G401 (cell line): ENCODE results near the gene SGCD. TPM values are rescaled to one million over a fixed set of nuclear protein-coding genes. Genes with fewer than 3 reads are reported as not detected.
A peak's percentile ranks its signal among the peaks of the same experiment; 100 is the strongest.

ENCODE experiments used
- DNase-seq: peaks from one replicate; pipeline ENCODE4 v3.0.0-alpha.2; 2015; ENCODE audit warnings: low spot score
- in situ Hi-C: cut with HindIII; loops from 2 replicates; pipeline ENCODE4 v1.10.0; 2016; ENCODE audit warnings: low sequenced_read_pairs, mixed read lengths
- total RNA-seq: library from RNA; depleted of rRNA; stranded (reverse); fragments of >200 nt; shearing (Covaris generic); gene quantifications from 2 replicates; pipeline ENCODE4 v1.2.3, GENCODE V29; 2014; rRNA removed

Gene SGCD
- total RNA-seq, result not detected in 2 replicates

DNA sequence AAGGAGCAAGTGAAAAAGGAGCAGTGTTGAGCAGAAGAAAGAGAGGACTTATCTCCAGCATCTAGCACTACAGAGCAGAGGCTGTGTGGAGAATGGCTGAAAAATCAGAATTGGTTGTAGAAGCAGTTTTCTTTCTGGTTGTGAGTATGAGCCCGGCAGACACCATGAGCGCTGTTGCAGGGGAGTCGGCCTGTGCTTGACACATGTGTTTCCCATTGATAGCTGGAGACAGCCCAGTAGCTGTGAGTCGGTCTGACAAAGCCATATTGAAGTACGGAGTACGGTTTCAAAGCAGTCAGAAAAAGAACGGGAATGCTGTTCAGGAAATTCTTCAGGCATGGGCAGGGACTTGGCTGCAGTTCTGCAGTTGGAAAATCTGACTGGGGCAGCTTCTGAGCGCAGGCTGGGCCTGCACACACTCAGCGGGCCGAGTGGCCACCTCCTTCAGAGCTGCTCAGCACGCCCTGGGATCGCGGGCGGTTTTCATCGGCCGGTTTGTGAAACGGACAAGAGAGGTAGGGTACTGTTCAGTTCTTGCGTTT lies at the start of gene SGCD:
TSS of gene SGCD (plus strand) at position 447 of the 542 bp plus-strand sequence.
- peak; percentile 20 for DNase-seq
- in situ Hi-C loops, result no loop called here

DNA sequence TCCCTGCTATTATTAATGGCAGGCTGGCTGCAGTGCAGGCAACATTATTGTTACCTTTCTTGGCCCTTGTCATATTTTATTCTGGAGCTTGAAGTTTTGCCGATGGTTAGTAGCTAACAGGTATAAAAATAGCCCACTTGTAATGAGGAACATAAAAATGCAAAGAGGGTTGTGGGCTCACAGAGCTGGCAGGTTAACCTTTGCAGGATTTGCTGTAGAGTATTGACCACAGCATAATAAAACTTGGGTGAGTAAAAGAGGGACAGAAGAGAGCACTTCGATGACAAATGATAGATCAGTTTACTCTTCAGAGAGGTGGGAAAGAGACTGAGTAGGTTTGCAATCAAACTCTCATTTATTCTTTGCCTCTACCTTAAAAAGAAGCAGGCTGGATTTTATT lies 49.7 kb upstream of the SGCD start:
- DNase-seq, result no peak
- in situ Hi-C loops, result no loop called here

DNA sequence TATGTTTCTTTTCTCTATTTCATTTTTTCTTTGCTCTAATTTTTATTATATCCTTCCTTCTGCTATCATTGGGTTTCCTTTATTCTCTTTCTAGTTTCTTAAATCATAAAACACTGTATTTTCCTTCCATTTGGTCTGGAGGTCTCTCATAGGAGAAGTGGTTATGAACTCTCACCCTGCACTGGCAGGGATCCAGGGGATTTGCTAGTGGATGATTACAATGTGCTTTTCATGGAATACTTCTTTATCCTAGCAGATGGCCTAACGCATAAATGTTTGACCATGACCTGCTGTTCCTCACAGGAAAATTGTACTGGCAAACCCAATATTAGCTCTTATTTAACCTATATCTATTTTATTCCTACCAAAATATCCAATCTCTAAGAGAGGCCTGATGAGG lies 31.5 kb upstream of the SGCD start:
- DNase-seq, result no peak
- in situ Hi-C loops, result no loop called here

DNA sequence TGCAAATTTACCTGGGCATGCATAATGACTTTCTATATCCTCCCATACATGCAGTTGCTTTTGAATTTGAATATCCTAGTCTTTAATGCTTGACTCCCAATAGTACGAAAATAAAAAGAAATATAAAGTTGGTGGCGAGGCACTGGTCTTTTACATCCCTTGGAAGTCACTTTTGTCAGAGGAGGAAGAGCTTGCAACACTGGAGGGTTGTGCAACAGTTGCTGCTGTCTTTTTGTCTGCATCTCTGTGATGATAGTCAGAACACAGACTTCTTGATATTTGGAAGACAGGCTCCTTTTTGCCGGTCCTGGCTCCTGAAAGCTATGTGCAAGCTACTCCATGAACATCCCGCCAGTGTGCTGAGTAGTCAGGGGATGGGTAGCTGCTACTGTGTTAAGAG lies 16.8 kb upstream of the SGCD start:
- in situ Hi-C loops, result no loop called here
- no peak for DNase-seq

DNA sequence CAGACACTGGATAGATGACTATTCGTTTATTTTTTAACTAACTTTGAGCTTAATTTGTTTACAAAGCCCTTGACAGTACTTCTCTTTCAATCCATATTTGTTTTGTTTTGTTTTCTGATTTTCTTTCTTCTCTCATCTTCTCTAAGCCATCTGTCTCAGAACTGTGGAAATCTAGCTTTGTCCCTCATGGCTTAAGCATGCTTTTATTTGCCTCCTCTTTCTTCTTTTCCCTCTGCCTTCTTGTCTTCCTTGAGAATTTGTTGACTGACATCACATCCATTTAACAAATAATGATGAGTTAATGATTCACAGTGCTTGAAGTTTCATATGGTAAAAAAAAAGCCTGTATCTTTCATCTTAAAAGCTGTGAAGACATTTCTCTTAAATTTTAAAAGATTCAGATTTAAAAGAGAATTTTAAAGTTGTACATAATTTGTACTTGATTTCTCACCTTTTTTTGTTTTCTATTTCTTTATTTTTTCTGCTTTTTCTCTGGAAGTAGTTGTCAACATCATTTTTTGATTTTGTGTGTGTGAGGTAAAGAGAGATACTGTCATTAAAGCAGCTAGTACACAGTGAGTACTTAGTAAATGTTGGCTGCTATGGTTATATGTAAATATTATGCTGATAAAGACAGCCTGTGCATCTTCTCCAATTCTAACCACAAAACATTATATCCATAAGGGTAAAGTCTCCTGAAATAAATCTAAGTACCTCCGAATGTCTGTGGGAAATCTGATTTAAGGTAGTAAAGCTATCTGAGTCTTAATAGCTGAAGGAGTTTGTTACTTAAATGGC lies 13.9 kb upstream of the SGCD start:
- in situ Hi-C loops, result no loop called here
- DNase-seq, result no peak

DNA sequence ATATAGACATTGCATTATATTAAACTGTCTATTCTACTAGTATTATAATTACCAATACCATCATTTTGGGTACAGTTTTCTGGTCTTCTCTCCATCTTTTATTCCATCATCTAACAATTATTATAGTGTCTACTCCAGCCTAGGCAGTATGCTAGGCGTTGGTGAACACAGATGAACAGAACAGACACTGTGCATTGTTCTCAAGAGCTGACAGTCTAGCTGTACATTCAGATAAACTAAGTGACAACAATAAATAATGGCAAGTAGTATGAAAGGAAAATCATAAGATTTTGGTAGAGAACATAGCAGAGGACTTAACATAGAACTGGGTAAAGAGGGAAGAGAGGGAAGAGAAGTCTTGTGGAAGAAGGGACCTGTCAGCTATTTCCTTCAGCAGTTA lies 12.5 kb upstream of the SGCD start:
- in situ Hi-C loops, result no loop called here
- DNase-seq, result no peak

DNA sequence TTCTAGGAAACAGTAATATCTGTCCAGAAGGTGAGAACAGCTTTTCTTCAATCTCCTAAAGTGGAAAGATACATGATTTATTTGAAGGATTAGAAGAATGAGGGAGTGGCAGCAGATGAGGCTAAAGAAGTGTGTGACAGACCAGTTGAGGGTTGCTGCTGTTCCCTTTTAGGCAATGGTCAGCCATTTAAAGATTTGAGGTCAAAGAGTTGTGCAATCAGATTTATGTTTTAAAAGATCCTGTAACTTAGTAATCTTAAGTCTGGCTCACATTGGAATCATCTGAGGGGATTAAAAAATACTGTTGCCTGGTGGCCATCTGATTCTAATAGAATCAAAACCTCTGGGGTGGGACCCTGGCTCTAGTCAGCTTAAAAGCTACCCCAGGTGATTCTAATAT lies 4.3 kb upstream of the SGCD start:
- no peak for DNase-seq
- in situ Hi-C loops, result no loop called here

DNA sequence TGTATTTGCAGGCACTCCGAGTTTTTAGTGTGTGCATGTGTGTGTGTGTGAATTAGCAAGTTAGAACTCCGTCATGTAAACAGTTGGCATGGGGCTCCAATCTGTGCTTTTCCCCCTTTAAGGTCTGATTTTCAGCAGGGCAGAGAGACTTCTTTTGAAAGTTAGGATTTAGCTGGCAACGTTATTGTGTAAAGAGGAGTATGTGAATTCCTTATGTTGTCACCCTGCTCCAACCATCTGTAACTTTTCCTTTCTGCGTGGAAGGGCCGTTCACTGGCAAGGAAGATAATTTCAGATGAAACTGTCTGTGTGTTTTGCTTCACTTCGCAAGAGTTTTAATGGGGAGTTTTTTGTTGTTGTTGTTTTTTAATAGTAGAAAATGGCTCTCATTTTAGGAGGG lies 332 bp downstream of the SGCD start:
- in situ Hi-C loops, result no loop called here
- no peak for DNase-seq

DNA sequence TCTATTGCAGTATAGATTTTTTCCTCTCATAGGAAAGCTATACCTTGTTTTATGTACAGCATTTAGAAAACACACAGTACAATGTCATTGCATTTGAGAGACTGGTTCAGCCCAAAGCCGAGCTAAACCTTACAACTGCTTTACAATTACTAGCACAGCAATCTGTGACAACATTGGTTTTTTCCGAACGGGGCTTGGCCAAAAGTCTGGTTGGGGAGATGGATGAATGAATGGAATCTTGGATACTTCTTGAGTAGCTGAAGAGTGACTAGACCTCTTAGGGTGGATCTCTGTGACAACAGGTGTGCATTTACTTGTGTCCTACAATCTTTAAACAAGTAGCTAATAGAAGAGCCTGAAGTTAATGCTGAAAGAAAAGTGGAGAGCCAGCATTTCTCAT lies 1.2 kb downstream of the SGCD start:
- in situ Hi-C loops, result no loop called here
- DNase-seq, result no peak

DNA sequence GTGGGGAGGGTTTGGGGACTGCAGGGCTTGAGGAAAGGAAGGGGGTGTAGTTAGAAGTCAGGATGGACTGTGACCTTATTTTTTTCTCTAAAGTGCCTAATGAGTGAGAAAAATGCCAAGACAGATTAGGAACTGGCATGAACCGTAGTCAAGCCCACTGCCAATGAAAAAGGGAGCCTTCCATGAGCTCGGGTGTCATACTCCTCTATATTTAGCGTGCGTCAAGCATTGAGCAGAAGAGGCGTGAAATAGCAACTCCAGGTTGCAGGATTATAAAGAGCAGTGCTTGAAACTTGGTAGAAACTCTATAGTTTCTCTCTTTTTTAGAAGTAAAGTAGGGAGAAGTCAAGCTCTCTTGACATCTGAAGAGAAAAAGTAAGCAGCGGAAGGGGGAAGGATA lies 1.8 kb downstream of the SGCD start:
- no peak for DNase-seq
- in situ Hi-C loops, result no loop called here

DNA sequence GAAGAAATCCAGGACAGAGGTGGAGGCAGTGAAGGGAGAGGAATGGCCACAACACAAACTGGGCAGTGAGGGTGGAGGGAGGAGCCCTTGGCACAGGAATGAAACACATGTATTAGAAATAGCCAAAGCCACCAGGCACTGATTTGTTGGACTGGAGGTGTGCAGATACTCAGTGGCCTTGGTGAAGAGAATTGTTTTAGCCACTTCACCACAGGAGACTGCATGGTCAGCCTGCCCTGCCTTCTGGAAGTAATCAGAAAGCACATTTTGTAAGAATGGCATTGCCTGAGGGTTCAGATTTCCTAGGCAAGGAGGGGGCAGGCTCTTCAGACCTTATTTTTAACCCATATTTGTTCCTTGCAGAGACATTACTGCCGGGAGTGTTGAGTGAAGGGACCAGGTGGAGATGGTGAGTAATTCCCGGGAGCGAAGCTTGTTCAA lies 2.2 kb downstream of the SGCD start:
- no peak for DNase-seq
- in situ Hi-C loops, result no loop called here

DNA sequence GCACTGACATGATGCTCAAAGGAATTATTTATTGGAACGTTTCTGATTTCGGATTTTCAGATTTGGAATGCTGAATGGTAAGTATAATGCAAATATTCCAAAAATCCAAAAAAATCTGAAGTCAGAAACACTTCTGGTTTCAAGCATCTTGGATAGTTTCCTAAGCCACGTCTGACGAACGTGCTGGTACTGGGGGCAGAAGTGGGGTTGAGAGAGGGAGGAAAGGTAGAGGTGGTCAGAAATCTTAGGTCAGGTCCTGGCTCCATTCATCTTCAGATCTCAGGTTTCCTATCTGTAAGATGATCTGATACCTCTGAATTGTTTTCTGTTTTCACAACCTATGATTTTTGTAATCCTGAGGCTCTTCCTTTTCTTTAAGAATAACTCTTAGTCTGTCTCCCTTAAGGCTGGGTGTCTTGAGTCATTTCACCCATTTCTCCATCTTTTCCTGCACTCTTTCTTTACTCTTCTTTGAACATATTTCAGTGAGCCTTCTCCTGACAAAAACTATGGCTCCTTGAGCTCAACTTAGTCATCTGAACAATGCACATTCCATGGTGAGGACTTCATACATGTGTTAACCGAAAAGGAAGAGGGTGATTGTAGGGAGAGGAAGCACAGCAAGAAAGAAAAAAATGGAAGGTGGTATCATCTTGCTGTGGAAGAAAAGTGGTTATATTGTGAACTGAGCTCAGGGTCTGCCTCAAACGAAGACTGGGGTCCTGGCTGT lies 3.3 kb downstream of the SGCD start:
- in situ Hi-C loops, result no loop called here
- no peak for DNase-seq

DNA sequence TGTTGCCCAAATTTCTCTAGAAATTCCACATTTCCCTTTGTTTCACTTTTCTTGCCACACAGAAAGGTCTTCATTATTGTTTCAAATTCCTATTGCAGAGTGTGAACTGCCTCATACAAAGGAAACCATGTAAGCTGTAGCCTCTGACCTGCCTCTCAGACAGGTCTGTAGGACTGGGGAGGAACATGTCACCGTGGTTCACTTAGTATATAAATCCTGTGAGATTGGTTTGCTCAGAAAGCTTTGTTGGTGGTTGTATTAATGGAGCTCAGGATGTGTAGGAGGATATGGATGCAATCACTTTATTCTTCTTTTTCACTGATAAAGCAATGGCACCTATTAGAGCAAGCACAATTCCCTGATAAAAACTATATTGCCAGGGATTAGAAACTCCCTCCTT lies 4.2 kb downstream of the SGCD start:
- in situ Hi-C loops, result no loop called here
- DNase-seq, result no peak

DNA sequence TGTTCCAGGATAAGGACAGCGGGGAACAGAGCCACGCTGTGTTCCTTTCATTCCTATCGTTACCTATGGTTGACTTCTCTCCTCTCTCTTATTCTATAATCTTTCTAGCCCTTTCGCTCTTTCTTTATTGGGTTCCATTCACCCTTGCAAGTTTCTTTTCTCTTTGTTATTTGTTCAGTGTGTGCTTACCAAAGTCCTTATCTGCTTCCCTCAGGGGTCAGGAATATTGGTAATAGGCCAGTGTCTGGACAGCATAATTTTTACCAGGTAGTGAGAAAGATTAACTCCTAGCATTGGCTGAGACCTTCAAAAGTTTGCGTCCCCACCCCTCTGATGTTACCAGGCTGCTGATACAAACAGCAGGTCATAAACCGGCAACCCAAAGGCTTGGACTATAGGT lies 4.9 kb downstream of the SGCD start:
- in situ Hi-C loops, result no loop called here
- no peak for DNase-seq

DNA sequence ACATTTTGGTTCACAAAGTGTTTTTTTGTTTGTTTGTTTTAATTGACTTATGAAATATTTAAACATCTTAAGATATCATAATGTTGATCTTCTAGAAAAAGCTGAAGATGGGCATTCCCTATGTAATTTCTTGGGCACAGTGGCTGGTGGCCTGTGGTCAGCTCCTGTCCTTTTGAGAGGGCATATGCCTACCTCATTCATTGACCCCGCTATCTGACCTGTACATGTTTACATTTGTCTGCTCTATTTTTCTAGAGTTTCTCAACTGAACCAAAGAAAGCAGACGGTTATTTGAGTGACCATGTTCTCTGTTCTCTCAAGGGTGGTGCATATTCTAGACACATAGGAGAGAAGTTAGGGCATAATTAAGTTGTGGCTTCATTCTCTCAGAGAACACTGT lies 5.3 kb downstream of the SGCD start:
- no peak for DNase-seq
- in situ Hi-C loops, result no loop called here

DNA sequence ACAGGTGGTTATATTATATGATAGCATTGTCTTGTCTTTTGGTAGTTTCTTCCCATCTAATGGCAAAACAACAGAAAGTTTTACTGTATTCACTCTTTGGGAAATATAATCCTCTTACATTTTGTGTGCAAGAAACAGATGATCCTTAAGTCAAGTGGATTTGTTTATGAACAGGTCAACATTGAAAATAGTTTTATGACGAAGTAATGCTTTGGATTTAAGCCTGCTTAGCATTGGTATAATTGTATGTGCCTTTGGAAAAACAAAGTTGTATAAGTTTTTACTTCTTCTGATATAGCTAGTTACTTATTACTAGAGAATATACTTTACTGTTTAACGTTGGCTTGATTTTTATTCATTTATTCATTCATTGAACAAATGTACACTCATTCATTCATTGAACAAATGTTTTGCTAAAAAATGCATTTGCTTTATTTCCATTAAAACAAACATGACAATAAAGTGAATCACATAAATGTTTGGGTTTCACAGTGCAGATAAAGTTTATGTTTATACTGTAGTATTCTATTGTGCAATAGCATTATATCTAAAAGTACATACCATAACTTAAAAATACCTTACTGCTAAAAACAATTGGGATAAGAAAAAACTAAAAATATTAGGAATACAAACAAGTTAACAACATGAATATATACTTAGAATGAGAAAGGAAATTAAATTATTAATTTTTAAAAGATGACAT lies 12.3 kb downstream of the SGCD start:
- in situ Hi-C loops, result no loop called here
- DNase-seq, result no peak

DNA sequence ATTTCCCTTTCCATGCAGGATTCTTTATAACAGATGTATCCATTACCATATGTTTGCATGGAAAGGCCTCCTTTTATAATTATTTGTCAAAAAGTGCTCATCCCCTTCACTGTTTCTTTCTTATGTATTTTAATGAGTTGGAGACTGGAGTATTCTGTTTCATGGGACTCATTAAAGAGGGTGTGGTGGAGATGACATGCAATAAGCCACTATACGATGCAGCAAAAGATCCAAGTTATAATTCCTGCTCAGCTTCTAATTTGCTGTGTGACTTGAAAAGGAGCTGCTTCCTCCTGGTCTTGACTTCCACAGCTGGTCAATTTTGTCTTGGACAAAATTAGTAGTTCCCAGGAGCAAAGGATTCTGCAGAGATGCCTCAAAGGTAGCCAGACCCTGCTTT lies 13.9 kb downstream of the SGCD start:
- no peak for DNase-seq
- in situ Hi-C loops, result no loop called here

DNA sequence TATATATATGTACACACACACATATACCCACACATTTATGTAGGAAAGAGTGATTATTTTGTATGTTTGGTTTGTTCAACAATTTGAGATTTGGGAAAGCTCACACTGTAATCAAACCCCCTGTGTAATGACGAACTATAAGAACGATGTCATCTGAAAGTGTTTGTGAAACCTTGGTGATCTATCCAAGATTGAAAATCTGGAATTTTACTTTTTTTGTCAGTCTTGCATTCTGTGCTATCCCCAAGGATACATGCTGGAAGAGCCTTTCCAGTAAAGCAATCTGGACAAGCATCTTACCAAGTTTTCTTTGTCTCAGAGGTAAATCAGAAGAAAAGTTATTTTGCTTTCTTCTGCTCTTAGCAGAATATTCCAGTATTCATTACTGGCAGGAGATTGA lies 23.3 kb downstream of the SGCD start:
- no peak for DNase-seq

DNA sequence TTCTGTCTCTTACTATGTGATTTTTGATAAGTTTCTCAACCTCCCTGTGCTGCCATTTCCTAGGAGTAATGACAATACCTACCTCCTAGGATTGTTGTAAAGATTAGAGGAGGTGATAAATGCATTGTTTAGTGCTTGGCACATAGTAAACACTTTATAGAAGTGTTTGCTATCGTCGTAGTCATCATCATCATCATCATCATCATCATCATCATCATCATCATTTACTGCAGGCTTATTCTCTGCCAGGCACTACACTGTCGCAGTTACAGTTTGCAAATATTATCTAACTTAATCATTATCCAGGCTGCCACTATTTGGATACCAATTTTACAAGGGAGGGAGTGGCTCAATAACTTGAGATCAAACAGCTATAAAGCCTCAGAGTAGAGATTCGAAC lies 24.5 kb downstream of the SGCD start:
- in situ Hi-C loops, result no loop called here
- no peak for DNase-seq

More for the DNA sequence above, 23.3 kb downstream of the SGCD start:
- in situ Hi-C loops, result no loop called here

DNA sequence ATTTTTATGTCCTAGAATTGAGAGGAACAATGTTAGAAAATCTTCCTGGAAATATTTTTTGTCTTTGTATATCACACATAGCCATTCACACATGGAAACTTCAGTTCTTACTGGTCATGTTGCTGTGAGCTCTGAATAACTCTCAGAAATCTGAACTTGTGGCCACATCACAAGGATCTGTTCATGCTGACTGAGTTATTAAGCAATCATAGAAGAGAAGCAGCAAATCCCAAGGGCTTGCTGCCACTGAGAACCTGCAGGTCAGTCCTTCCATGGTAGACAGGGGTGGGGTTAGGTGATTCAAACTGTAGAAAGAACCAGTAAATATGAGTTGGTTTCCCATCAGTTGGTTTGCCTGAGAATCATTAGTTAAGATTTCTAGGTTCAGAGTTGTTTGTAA lies 27.6 kb downstream of the SGCD start:
- in situ Hi-C loops, result no loop called here
- no peak for DNase-seq
